Heart left ventricle (tissue), 13 donors: ENCODE results near the gene RNF150.

Experiments
- CTCF ChIP-seq, 12 donors: fragments of 200-600 bp; sonication (generic) in 4 of 12; IDR thresholded peaks; one replicate each; pipeline versions ENCODE4 v1.5.0 to v1.8.0; 2018 to 2022; ENCODE audit warnings: antibody characterized with exemption in 12 of 12, mild to moderate bottlenecking in 5 of 12
- POLR2A ChIP-seq, 2 donors: fragments of 450-650 bp; IDR thresholded peaks; one replicate each; pipeline ENCODE4 v1.6.1; 2017; ENCODE audit warnings: antibody characterized with exemption in 2 of 2, mild to moderate bottlenecking in 2 of 2, moderate library complexity in 2 of 2
- donor health status: ischemic (EF 13 %, LVEDD 7.1; RV severe dilation, severe dysfunction).
- donor health status: DM: no; HTN: yes; CAD: no.
- donor health status: DM: no; HTN: no; CAD: no.
- donor health status: ischemic (EF 25% LVEDD 6.9; RV normal size, moderate dysfunction).
- donor health status: ischemic (EF 25% LVEDD 5.7; RV mildly dilated, moderate dysfunction).
- donor health status: ischemic (EF 35%, LVEDD 5.7; RV mildly dilated, moderate dysfunction).
- donor health status: nonischemic (EF 11% LVEDD 7.7; RV severe dilation, severe dysfunction).
- donor health status: DM: yes; HTN: yes; CAD: no.
- donor health status: PGD.
- donor health status: ischemic (EF 29% LVEDD 5.4; RV normal size, mild dysfunction).
- donor health status: nonischemic (EF 23%, LVEDD 6.1; RV moderate dilation, normal function).

- TF ChIP-seq POLR2A (IDR thresholded peaks at IDR 0.05) (no peak), CTCF (IDR thresholded peaks at IDR 0.05) (no peak)
Observed at GRCh38 chr4:141077611-141078225, 55.6 kb downstream of the RNF150 start.
